Measurements from ENCODE around the gene PTMS. TPM values are rescaled to one million over a fixed set of nuclear protein-coding genes. Genes with fewer than 3 reads are reported as not detected.
A peak's percentile ranks its signal among the peaks of the same experiment; 100 is the strongest.

Gene PTMS
- total and polyA plus RNA-seq, 2 donors (not counting 1 experiment from before 2014, with no cell fraction given): 63.6 to 312 TPM

DNA sequence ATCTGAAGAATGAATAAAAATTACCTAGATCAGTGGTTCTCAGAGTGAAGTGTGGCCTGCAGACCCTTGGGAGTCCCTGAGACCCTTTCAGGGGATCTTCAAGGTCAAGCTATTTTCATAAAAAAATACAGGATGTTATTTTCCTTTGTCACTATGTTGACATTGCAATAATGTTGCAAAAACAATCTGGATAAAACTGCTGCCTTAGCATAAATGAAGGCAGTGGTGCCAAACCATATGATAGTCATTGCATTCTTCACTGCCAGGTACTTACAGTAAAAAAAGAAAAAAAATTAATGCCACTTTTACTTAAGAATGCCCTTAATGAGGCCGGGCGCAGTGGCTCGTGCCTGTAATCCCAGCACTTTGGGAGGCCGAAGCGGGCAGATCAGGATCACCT, 21.1 kb downstream of the PTMS start:
- no peak for DNase-seq (ENCODE audit: low read depth in 2 of 2)
- Histone ChIP-seq H2AFZ (ENCODE audit: low read length) (no peak overlapping the region), H3K79me2 (ENCODE audit: control insufficient read depth, insufficient read depth, low read length) (peaks cover 21% of the 10 kb centered on the region), H3K27me3 (ENCODE audit: control insufficient read depth, insufficient read depth, low read length) (no peaks in the 10 kb centered on the region), H3K36me3 (ENCODE audit: control insufficient read depth, insufficient read depth, low read length) (no peaks in the 10 kb centered on the region), H3K9me3 (ENCODE audit: control insufficient read depth, insufficient read depth, low read depth, low read length) (no peaks in the 10 kb centered on the region), H3K9ac (ENCODE audit: insufficient read depth, low read length) (no peak overlapping the region), H3K27ac (ENCODE audit: insufficient read depth, low read length) (no peak overlapping the region), H3K4me2 (ENCODE audit: extremely low read depth, insufficient read depth, low read length) (no peak overlapping the region), H4K20me1 (ENCODE audit: control insufficient read depth, extremely low read depth, insufficient read depth, low read length) (no peaks in the 10 kb centered on the region), H3K4me3 (replicated peaks in 1 of 4; ENCODE audit: control extremely low read depth in 1 of 4, insufficient read depth in 1 of 4, low read depth in 3 of 4, low read length in 4 of 4) (no peak overlapping the region), H3K4me1 (ENCODE audit: control insufficient read depth, extremely low read depth, insufficient read depth, low read length) (no peaks in the 10 kb centered on the region)
- TF ChIP-seq, protein P1, sequence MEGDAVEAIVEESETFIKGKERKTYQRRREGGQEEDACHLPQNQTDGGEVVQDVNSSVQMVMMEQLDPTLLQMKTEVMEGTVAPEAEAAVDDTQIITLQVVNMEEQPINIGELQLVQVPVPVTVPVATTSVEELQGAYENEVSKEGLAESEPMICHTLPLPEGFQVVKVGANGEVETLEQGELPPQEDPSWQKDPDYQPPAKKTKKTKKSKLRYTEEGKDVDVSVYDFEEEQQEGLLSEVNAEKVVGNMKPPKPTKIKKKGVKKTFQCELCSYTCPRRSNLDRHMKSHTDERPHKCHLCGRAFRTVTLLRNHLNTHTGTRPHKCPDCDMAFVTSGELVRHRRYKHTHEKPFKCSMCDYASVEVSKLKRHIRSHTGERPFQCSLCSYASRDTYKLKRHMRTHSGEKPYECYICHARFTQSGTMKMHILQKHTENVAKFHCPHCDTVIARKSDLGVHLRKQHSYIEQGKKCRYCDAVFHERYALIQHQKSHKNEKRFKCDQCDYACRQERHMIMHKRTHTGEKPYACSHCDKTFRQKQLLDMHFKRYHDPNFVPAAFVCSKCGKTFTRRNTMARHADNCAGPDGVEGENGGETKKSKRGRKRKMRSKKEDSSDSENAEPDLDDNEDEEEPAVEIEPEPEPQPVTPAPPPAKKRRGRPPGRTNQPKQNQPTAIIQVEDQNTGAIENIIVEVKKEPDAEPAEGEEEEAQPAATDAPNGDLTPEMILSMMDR (conservative IDR thresholded peaks at IDR 0.05 in 1 of 2, IDR thresholded peaks at IDR 0.05 in 1 of 2; ENCODE audit: low read depth in 1 of 2, low read length in 2 of 2): no peak
- TF ChIP-seq EZH2 (IDR thresholded peaks at IDR 0.05; ENCODE audit: low read length, missing control alignments): no peak

DNA sequence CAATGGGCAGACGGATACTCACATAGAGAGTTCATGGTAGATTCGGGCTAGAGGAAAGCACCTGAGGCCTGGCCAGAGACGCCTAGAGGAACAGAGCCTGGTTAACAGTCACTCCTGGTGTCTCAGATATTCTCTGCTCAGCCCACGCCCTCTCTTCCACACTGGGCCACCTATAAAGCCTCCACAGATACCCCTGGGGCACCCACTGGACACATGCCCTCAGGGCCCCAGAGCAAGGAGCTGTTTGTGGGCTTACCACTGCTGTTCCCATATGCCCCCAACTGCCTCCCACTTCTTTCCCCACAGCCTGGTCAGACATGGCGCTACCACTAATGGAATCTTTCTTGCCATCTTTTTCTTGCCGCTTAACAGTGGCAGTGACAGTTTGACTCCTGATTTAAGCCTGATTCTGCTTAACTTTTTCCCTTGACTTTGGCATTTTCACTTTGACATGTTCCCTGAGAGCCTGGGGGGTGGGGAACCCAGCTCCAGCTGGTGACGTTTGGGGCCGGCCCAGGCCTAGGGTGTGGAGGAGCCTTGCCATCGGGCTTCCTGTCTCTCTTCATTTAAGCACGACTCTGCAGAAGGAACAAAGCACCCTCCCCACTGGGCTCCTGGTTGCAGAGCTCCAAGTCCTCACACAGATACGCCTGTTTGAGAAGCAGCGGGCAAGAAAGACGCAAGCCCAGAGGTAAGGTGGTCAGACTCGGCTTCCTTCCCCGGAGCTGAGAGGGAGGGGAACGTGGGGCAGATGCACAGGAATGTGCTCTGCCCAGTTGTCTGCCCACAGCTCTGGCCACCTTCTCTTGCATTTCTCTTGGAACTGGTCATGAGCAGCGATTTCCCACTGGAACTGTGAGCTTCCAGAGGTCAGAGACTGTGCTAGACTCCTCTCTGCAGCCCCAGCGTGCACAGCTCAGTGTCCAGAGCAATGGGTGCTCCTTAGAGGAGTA, 23.1 kb downstream of the PTMS start, which contains the start of gene CD4:
CD4 (plus strand) TSS at position 557 of the 953 bp plus-strand sequence. CDS start 10,611 bp downstream, outside the sequence.
- Histone ChIP-seq H3K4me2 (ENCODE audit: extremely low read depth, insufficient read depth, low read length) (peak within 1 kb of the TSS; percentile 59), H3K9ac (ENCODE audit: insufficient read depth, low read length) (peak within 1 kb of the TSS; percentile 44), H3K27me3 (ENCODE audit: control insufficient read depth, insufficient read depth, low read length) (no peaks in the 10 kb centered on the region), H3K79me2 (ENCODE audit: control insufficient read depth, insufficient read depth, low read length) (peaks cover 23% of the 10 kb centered on the region), H3K9me3 (ENCODE audit: control insufficient read depth, insufficient read depth, low read depth, low read length) (no peaks in the 10 kb centered on the region), H2AFZ (ENCODE audit: low read length) (peak within 1 kb of the TSS; percentile 74), H3K36me3 (ENCODE audit: control insufficient read depth, insufficient read depth, low read length) (peaks cover 2% of the 10 kb centered on the region), H4K20me1 (ENCODE audit: control insufficient read depth, extremely low read depth, insufficient read depth, low read length) (no peaks in the 10 kb centered on the region), H3K4me1 (ENCODE audit: control insufficient read depth, extremely low read depth, insufficient read depth, low read length) (peaks cover 3% of the 10 kb centered on the region), H3K27ac (ENCODE audit: insufficient read depth, low read length) (peak within 1 kb of the TSS; percentile 74), H3K4me3 (replicated peaks in 1 of 4; ENCODE audit: control extremely low read depth in 1 of 4, insufficient read depth in 1 of 4, low read depth in 3 of 4, low read length in 4 of 4) (peak within 1 kb of the TSS; percentile 38 to 60 (median 52))
- peak in 1 of 2 donors; percentile 50 for DNase-seq (ENCODE audit: low read depth in 2 of 2)
- TF ChIP-seq, protein P1 (conservative IDR thresholded peaks at IDR 0.05 in 1 of 2, IDR thresholded peaks at IDR 0.05 in 1 of 2; ENCODE audit: low read depth in 1 of 2, low read length in 2 of 2): no peak
- no peak for TF ChIP-seq EZH2 (IDR thresholded peaks at IDR 0.05; ENCODE audit: low read length, missing control alignments)

DNA sequence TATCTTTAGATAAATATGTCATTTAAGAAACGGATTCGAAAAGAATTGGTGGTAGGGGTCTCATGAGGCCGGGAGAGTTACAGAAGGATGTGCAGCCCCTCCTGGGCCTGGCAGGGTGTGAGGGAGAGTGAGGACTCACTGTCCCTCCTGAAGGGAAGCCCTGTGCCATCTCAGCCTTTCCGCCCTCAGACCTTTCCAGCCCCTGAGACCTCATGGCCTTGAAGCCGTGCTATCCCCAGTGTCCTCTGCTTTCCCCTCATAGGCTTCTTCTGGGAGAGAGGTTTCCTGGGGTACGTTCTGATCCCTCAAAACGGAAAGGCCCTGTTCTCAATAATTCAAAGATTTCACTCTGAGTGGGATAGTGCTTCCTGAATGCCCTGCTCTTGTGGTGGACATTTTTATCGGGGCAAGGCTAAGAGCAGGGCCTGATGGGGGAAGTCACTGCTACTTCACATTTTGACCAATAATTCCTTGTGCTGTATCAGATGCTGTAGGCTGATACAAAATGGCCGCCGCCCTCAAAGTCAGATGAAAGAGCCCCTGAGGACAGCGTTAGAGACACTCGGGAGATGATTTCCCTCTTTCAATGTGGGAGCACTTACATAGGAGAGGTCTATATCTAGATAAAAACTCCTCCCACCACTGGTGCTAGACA, 24.5 kb downstream of the PTMS start:
- Histone ChIP-seq H3K4me2 (ENCODE audit: extremely low read depth, insufficient read depth, low read length) (peak overlapping the region; percentile 39), H3K9me3 (ENCODE audit: control insufficient read depth, insufficient read depth, low read depth, low read length) (no peaks in the 10 kb centered on the region), H3K4me3 (replicated peaks in 1 of 4; ENCODE audit: control extremely low read depth in 1 of 4, insufficient read depth in 1 of 4, low read depth in 3 of 4, low read length in 4 of 4) (peak overlapping the region; percentile 38 to 60 (median 52)), H3K36me3 (ENCODE audit: control insufficient read depth, insufficient read depth, low read length) (peaks cover 2% of the 10 kb centered on the region), H3K27ac (ENCODE audit: insufficient read depth, low read length) (peak overlapping the region; percentile 53), H4K20me1 (ENCODE audit: control insufficient read depth, extremely low read depth, insufficient read depth, low read length) (no peaks in the 10 kb centered on the region), H3K79me2 (ENCODE audit: control insufficient read depth, insufficient read depth, low read length) (peaks cover 23% of the 10 kb centered on the region), H3K27me3 (ENCODE audit: control insufficient read depth, insufficient read depth, low read length) (no peaks in the 10 kb centered on the region), H3K9ac (ENCODE audit: insufficient read depth, low read length) (peak overlapping the region; percentile 34), H2AFZ (ENCODE audit: low read length) (peak overlapping the region; percentile 64), H3K4me1 (ENCODE audit: control insufficient read depth, extremely low read depth, insufficient read depth, low read length) (peaks cover 3% of the 10 kb centered on the region)
- TF ChIP-seq EZH2 (IDR thresholded peaks at IDR 0.05; ENCODE audit: low read length, missing control alignments): no peak
- TF ChIP-seq, protein P1 (conservative IDR thresholded peaks at IDR 0.05 in 1 of 2, IDR thresholded peaks at IDR 0.05 in 1 of 2; ENCODE audit: low read depth in 1 of 2, low read length in 2 of 2): no peak
- no peak for DNase-seq (ENCODE audit: low read depth in 2 of 2)

Data from fibroblast of lung (primary cell).